HG02588 (cell line): ENCODE data around the gene SPECC1.
"Not testable (repeated sequence)": the region's sequence is repeated elsewhere in the genome, so short reads cannot be mapped to it uniquely, and the experiment has no call there.

Experiments used
- ATAC-seq: cut with Tn5 transposase; IDR thresholded peaks from one replicate; pipeline ENCODE4 v1.9.1; 2021; ENCODE audit warnings: mild to moderate bottlenecking, moderate library complexity; ENCODE audit not compliant: unreplicated experiment

Gene SPECC1, protein sequence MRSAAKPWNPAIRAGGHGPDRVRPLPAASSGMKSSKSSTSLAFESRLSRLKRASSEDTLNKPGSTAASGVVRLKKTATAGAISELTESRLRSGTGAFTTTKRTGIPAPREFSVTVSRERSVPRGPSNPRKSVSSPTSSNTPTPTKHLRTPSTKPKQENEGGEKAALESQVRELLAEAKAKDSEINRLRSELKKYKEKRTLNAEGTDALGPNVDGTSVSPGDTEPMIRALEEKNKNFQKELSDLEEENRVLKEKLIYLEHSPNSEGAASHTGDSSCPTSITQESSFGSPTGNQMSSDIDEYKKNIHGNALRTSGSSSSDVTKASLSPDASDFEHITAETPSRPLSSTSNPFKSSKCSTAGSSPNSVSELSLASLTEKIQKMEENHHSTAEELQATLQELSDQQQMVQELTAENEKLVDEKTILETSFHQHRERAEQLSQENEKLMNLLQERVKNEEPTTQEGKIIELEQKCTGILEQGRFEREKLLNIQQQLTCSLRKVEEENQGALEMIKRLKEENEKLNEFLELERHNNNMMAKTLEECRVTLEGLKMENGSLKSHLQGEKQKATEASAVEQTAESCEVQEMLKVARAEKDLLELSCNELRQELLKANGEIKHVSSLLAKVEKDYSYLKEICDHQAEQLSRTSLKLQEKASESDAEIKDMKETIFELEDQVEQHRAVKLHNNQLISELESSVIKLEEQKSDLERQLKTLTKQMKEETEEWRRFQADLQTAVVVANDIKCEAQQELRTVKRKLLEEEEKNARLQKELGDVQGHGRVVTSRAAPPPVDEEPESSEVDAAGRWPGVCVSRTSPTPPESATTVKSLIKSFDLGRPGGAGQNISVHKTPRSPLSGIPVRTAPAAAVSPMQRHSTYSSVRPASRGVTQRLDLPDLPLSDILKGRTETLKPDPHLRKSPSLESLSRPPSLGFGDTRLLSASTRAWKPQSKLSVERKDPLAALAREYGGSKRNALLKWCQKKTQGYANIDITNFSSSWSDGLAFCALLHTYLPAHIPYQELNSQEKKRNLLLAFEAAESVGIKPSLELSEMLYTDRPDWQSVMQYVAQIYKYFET

DNA sequence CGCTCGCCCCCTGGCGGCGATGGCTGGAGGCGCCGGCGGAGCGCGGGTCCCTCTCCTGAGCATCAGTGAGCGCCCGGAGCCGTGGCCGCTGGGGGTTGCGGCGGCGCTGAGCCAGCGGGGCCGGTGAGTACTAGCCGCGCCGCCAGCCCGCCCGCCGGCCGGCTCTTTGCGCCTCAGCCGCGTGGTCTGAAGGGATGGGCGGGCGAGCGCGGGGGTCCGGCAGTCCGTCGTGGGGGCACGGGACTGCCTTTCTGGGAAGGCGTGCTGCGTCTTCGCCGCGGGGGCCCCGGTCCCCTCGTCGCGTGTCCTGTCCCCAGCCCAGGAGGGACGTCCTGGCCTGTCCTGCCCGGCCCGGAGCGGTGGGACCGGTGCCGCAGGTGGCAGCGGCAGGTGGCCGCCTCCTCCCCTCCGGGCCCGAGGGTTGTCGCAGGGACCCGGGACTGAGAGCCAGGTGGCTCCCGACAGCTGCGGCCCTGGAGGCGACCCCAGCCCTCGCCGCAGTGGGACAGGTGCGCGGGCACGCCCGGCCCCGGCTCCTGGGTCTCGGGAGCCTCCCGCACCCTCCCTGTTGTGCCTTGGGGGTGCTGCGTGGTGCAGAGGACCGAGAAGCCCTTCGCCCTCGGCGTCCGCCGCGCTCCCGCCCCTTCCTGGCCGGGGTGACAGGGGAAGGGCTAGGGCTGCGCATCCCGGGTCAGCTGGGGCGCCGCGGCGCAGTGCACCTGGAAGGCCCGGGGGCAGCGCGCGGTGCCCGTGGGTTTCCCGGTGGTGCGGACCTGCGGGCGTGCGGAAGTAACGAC, at the start of gene SPECC1:
SPECC1 (plus strand) TSS at position 58 of the 797 bp plus-strand sequence. CDS start 87,293 bp downstream, outside the sequence.
- ATAC-seq = peak; percentile 94

DNA sequence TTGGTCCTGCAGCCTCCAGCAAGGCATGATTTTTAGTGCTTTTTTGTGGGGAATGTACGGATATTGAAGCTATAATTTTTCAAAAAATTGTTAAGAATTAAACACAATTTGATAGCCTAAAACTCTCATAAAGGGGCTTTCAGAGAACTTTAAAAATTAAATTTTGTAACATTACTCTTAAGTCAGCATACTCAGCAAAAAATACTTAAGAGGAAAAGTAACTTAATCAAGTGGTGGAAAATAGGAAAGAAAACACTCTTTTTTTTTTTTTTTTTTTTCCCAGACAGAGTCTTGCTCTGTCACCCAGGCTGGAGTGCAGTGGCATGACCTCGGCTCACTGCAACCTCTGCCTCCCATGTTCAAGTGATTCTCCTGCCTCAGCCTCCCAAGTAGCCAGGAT, 46.2 kb upstream of the SPECC1 start:
- not testable (repeated sequence) for ATAC-seq

DNA sequence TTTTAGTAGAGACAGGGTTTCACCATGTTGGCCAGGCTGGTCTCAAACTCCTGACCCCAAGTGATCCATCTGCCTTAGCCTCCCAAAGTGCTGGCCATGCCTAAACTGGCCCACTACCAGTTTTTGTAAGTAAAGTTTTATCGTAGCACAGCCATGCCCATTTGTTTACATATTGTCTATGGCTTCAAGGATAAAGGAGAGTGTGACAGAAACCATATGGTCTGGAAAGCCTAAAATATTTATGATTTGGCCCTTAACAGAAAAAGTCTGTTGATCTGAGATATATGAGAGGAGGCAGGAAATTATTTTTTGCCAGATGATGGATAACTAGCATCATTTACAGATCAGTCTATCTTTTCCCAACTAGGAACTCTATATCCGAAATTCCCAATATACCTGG, 36.0 kb upstream of the SPECC1 start:
- ATAC-seq = no peak

DNA sequence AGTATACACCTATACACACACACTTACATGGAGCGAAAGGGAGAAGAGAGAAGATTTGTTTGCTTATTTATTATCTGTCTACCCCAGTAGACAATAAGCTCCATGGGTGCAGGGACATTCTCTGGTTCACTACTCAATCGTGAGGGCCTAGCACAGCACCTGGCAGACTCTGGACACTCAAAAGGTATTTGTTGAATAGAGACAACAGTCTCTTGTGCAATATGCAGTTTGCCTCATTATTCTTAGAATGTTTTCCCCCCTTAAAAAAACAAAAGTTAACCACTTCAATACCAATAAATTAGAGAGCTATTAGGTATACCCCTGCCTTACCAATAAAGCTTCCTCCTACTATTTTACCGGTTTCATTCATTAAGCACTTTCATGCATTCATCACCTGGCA, 33.6 kb upstream of the SPECC1 start:
- no peak for ATAC-seq

DNA sequence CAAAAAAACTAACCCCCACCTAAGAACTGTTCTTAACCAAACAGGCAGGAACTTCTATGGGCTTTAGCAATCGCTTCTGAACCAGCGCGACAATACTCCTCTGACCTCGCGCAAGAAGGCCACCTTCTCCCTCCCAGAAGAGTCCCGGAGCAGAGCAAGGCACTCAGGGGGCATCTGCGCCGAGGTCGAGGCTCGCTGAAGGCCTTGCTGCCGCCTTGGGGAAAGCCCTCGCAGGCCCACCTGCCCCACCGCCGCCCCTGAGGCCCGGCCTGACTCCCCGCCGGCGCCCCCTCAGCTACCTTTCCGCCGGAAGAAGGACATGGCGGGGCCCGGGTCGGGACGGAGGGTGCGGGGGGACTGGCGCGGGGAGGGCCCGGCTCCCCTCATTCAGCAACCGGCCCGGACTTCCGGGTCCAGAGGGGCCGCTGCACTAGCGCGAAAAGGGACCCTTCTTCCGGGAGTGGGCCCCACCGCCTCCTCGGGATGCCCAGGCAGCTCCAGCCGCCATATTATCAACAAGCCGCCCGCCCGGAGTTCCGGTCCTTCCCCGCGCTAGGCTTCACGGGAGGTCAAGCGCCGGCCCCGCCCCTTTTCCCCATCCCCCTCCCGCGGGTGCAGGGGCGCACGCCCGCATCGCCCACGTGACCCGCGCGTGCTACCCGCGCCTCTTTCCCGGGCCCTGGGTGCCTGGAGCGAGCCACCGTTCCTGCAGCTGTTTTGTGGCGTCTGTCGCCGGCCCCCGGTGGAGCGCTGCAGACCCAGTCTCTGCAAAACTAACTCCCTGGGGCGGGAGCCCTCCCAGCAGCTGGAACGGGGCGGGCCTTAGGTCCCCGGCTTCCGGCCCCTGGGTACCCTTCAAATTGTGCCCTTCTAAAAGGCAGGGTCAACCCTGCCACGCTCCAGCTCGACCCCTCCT, 31.6 kb upstream of the SPECC1 start, which contains the start of gene AKAP10:
AKAP10 (minus strand) TSS at position 536 of the 916 bp plus-strand sequence; CDS start at position 387, 149 bp downstream.
- ATAC-seq = peak; percentile 85

DNA sequence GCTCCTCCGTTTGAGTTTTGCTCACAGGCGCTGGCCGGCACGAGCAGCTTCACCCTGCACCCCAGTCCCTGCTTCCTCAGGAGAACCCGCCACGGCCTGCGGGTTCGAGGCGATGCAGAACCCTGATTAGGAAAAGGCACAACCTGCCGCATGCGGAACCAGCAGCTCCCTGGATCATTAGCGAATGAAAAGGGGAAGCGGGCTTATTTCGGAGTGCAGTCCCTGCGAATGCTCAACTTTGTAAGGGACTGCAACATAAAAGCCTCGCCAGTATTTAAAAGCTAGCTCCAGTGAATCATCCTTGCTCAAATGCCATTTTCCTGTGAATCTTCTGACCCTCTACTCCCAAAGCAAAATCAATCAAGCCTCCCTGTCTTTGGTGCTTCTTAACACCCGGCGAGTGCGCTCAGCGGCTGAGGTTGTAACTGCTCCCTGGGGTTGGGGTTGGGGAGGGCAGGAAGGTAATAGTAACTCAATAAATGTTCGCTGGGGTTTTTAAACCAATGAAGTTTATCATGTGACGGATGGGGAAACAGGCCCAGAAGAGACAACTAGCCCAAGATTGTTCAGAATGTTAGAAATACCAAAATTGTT, 30.9 kb upstream of the SPECC1 start:
- ATAC-seq = peak; percentile 28

DNA sequence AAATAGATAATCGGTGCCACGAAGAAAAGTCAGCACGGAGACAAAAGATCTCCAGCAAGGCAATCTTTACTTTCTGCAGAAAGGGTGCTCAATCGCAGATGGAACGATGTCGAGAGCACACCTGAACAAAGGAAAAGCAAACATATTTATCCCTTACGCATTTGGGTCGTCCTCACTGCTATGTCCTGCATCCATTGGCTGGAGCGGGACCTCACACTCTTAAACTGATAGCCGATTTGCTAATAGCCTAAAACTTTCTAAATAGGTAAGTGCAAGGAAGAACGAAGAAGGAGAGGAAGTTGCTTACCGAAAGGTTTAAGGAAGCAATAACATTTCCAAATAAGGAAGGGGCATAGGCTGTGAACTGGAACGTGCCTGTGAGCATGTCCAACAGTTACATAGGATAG, 30.4 kb upstream of the SPECC1 start:
- no peak for ATAC-seq

DNA sequence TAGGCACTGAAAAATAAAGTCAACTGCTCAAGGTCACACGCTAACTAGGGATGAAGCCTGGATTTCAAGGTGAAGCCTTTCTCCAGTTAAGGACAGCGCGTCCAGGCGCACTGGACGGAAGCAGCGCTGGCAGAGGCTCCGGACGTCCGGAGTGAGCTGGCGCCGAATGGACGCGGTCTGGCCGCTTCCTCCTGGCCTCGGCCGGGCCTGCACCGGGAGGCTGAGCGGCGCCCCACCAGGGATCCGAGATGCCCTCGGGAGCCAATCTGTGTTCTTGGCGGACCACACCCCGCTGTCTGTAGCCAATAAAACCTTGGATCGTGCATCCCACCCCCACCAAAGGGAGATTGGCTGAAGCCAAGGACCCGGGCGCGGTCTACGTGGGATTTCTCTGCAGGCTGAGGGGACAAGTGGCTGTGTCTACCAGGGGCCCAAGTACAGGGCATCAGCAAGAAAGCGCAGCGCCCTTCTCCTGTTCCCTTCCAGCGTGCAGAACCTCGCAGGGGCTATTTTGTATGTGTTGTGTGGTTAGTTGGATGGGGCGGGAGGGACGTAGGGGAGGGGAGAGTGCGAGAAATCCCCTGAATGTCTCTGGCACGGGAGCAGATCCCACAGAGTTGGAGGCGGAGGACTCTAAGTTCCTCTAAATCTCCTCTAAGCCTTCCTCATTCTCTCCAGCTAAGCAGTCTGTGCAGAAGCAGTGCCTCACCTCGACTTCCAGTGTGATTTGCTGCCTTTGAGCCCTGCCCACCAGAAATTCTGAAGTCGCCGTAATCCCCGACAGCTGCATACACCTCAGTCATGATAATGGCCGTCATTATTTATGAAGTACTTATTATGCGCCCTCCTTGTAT, 29.0 kb upstream of the SPECC1 start:
- no peak for ATAC-seq

DNA sequence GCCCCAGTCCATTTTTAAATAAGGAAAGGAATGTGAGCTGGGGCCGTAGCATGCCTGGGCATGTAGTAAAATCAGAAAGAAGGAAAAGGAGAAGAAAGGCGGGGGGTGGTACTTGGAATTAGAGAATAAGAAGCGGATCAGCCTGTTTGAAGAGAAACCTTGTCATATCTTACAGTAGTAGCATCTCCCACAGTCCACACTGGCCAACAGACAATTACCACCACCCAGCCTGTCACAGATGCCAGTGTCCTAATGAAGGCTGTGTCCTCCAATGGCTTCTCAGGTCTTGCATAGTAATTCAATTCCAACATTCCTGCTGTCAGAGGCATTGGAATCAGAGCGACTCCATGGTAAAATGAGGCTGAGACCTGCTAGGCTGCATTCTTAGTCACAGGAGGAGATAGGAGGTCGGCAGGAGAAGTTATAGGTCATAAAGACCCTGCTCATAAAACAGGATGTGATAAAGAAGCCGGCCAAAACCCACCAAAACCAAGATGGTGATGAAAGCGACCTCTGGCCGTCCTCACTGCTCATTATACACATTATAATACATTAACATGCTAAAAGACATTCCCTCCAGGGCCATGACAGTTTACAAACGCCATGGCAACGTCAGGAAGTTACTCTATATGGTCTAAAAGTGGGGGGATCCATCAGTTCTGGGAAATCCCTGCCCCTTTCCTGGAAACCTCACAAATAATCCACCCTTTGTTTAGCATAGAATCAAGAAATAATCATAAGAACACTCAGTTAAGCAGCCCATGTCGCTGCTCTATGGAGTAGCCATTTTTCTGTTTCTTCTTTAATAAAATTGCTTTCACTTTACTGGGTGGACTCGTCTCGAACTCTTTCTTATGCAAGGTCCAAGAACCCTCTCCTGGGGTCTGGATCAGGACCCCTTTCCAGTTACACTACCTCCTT, 22.0 kb upstream of the SPECC1 start:
- ATAC-seq = no peak

DNA sequence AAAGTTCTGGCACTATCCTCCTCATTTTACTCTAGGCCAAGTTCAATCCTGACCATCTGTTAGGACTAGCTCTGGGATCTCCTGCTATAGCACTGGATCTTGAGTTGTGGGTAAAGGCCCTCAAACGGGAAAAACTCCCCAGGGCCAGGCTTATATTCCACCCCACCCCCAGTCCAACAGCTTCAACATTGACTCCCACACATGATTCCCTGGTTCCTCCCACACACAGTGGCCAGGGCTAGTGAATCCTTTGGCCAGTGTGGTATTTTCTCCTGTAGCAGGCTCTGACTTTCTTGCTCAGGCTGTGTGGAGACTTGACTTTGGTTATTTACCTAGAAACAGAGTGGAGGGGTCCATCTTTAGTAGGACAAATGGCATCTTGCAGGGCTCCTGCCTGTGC, 21.3 kb upstream of the SPECC1 start:
- no peak for ATAC-seq

DNA sequence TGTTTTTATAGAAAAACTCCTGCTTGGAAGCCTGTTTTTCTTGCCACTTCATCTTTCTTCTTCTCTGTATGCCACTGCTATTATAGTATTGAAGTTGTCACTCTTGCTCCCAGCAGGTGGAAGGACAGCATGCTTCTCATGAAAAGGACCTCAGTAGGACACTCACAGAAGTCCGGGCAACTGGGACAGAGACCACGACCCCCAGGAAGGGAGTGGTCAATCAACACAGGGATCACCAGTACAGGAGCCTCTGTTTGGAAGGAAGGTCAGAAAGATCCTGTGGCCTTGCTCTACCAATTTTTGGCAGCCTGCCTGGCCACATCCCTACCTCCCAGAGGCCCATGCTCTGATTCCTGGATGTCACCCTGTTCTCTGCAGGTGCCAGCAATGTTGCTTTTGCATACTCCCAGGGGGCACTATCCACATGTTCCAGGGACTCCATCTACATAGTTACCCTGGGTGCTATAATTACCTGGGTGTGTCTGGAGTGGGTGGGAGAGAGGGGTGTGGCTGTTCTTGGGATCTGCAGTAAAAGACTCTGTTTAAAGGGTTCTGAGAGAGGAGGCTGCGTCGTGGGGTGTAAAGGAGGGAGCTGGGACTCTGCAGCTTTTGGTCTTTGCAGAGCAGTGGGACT, 17.8 kb upstream of the SPECC1 start:
- ATAC-seq = no peak

DNA sequence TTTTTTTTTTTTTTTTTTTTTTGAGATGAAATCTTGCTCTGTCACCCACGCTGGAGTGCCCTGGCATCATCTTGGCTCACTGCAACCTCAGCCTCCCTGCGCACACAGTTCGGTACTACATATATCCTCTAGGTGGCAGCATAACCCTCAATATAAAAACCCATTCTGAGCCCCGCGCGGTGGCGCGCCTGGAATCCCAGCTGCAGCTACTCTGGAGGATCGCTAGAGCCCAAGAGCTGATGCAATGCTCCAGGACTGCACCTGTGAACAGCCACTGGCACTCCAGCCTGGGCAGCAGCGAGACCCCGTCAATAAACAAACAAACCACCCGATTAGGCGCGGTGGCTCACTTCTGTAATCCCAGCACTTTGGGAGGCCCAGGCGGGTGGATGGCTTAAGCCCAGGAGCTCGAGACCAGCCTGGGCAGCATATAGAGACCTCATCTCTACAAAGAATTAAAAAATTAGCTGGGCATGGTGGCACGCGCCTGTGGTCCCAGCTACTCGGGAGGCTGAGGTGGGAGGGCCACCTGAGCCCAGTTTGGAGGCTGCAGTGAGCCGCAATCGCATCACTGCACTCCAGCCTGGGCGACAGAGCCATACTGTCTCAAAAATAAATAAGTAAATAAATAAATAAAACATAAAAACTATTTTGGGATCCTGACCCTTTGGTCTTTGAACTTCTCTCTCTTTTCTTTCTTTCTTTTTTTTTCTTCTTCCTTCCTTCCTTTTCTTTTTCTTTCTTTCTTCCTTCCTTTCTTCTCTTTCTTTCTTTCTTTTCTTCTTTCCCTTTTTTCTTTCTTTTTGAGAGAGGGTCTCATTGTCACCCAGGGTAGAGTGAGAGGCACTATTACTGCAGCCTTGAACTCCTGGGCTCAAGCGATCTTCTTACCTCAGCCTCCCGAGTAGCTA, 16.1 kb upstream of the SPECC1 start:
- peak; percentile 80 for ATAC-seq

DNA sequence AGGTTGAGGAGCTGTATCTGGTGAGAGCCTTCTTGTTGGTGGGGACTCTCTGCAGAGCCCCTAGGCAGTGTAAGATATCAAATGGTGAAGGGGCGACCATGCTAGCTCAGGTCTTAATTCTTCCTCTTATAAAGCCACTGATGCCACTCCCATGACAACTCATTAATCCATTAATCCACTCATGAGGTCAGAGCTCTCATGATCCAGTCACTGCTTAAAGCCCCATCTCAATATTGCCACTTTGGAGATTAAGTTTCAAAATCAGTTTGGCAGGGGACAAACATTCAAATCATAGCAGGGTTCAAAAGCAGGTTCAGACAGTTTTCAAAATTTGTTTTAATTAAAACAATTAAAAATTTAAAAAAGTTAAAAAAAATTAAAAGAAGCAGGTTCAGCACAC, 13.1 kb upstream of the SPECC1 start:
- ATAC-seq = no peak

DNA sequence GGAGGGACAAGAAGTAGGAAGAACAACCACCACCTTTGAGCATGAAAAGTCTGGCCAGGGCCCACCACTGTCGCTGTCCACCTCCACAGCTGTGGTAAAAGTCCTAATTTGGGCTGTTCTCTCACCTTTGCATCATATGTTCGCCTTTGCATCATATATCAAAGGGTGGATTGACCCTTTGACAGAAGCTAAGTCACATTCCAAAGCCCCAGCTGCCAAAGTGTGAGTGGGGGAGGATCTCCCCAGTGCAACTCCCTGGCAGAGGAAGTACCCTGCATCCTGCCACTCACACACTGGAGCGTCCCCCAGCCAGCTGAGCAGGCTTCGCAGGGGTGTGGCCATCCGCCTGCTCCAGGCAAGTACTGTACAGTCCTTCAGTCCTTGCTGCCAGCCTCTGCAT, 12.7 kb upstream of the SPECC1 start:
- ATAC-seq = no peak

DNA sequence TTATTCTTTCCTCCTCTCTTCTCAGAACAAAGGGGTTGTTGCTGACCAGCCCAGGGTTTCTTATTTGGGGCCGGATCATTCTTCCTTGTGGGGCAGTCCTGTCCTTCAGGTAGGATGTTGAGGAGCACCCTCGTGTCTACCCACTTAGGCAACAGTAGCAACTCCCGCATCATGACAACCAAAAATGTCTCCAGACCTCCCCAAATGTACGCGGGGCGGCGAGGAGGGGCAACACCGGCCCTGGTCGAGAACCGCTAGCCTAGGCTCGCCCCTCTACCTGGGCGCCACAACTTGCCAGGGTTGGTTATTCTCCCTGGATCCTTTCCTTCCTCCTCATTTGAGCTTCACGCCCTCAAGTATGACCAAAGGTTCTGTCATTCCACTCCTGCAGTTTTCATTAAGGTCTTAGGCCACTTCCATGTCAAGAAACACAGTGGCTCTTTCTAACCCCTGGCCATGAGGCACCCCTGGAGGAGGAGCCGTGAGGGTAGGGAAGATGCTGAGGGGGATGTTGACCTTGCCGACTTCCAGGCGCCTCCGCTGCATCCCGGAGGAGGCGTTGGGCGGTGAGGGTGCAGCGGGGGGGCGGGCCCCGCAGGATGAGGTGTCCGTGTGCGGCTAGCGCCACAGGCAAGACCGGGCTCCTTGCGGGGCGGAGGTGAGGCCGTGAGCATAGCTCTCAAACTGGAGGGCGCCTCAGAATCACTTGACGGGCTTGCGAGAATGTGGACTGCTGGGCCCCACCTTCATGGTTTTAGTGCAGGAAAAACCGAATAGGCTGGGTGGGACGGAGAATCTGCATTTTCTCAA, 712 bp upstream of the SPECC1 start:
- ATAC-seq = peak; percentile 23
